ENCODE results near the gene PLXNA1. TPM values are rescaled to one million over a fixed set of nuclear protein-coding genes. Genes with fewer than 3 reads are reported as not detected.

PLXNA1 gene
- polyA plus RNA-seq, 4 donors, result 26.3 to 31.4 (median 30.0) TPM

GRCh38 chr3:126952261-126952982 is 30.5 kb upstream of the PLXNA1 start:
- DNase-seq (ENCODE audit: low read depth in 4 of 4, low spot score in 3 of 4), result no peak

- no peak for DNase-seq (ENCODE audit: low read depth in 4 of 4, low spot score in 3 of 4)
Measured at GRCh38 chr3:126952983-126953660, 29.8 kb upstream of the PLXNA1 start.

GRCh38 chr3:126954141-126954842 is 28.6 kb upstream of the PLXNA1 start:
- no peak for DNase-seq (ENCODE audit: low read depth in 4 of 4, low spot score in 3 of 4)

- no peak for DNase-seq (ENCODE audit: low read depth in 4 of 4, low spot score in 3 of 4)
Measured at GRCh38 chr3:126955004-126955790, 27.7 kb upstream of the PLXNA1 start.

GRCh38 chr3:126956361-126956760 is 26.6 kb upstream of the PLXNA1 start:
- no peak for DNase-seq (ENCODE audit: low read depth in 4 of 4, low spot score in 3 of 4)

- no peak for DNase-seq (ENCODE audit: low read depth in 4 of 4, low spot score in 3 of 4)
Measured at GRCh38 chr3:126956866-126957650, 25.9 kb upstream of the PLXNA1 start.

- DNase-seq (ENCODE audit: low read depth in 4 of 4, low spot score in 3 of 4), result no peak
Measured at GRCh38 chr3:126957776-126958637, 24.9 kb upstream of the PLXNA1 start.

GRCh38 chr3:126958638-126959085 is 24.3 kb upstream of the PLXNA1 start:
- no peak for DNase-seq (ENCODE audit: low read depth in 4 of 4, low spot score in 3 of 4)

- DNase-seq (ENCODE audit: low read depth in 4 of 4, low spot score in 3 of 4), result no peak
Measured at GRCh38 chr3:126959136-126959920, 23.6 kb upstream of the PLXNA1 start.

GRCh38 chr3:126959921-126960603 is 22.9 kb upstream of the PLXNA1 start:
- no peak for DNase-seq (ENCODE audit: low read depth in 4 of 4, low spot score in 3 of 4)

GRCh38 chr3:126960604-126960995 is 22.3 kb upstream of the PLXNA1 start:
- no peak for DNase-seq (ENCODE audit: low read depth in 4 of 4, low spot score in 3 of 4)

GRCh38 chr3:126961191-126961790 is 21.6 kb upstream of the PLXNA1 start:
- no peak for DNase-seq (ENCODE audit: low read depth in 4 of 4, low spot score in 3 of 4)

GRCh38 chr3:126961791-126962461 is 21.0 kb upstream of the PLXNA1 start:
- DNase-seq (ENCODE audit: low read depth in 4 of 4, low spot score in 3 of 4), result no peak

- no peak for DNase-seq (ENCODE audit: low read depth in 4 of 4, low spot score in 3 of 4)
Measured at GRCh38 chr3:126962756-126963155, 20.2 kb upstream of the PLXNA1 start.

GRCh38 chr3:126963261-126964190 is 19.4 kb upstream of the PLXNA1 start:
- no peak for DNase-seq (ENCODE audit: low read depth in 4 of 4, low spot score in 3 of 4)

GRCh38 chr3:126964261-126964660 is 18.7 kb upstream of the PLXNA1 start:
- no peak for DNase-seq (ENCODE audit: low read depth in 4 of 4, low spot score in 3 of 4)
